DND-41 (cell line): Measurements from ENCODE around the gene PHLPP1.
A peak's percentile ranks its signal among the peaks of the same experiment; 100 is the strongest.
"Not testable (repeated sequence)": the region's sequence is repeated elsewhere in the genome, so short reads cannot be mapped to it uniquely, and the experiment has no call there.

ENCODE experiments used
- ATAC-seq: fragments of 200-7000 bp; cut with Tn5 transposase; 3 replicates; pipeline ENCODE4 v1.9.1; 2021; ENCODE audit warnings: low read depth; ENCODE audit not compliant: insufficient read depth
- DNase-seq: peaks from one replicate; pipeline ENCODE4 v3.0.0-alpha.2; 2020
- H2AFZ ChIP-seq: 2 replicates; pipeline ENCODE4 v1.6.0; 2012; ENCODE audit warnings: low read depth, low read length
- H3K27ac ChIP-seq: 2 replicates; pipeline ENCODE4 v1.5.1; 2012; ENCODE audit warnings: low read length, inconsistent platforms
- H3K27me3 ChIP-seq: fragments of 200-600 bp; sonication (generic); 2 replicates; pipeline ENCODE4 v1.6.0; 2012; ENCODE audit warnings: low read length, mild to moderate bottlenecking, inconsistent platforms; ENCODE audit not compliant: insufficient read depth, poor library complexity
- H3K36me3 ChIP-seq: 2 replicates; pipeline ENCODE4 v1.5.1; 2012; ENCODE audit warnings: low read length, inconsistent platforms; ENCODE audit not compliant: insufficient read depth
- H3K4me1 ChIP-seq: 2 replicates; pipeline ENCODE4 v1.5.1; 2012; ENCODE audit warnings: mild to moderate bottlenecking, low read length; ENCODE audit not compliant: insufficient read depth
- H3K4me2 ChIP-seq: 2 replicates; pipeline ENCODE4 v1.6.0; 2012; ENCODE audit warnings: mild to moderate bottlenecking, moderate library complexity, low read length, inconsistent platforms; ENCODE audit not compliant: insufficient read depth
- H3K4me3 ChIP-seq, 2 experiments: fragments of 200-600 bp in 1 of 2; shearing (Covaris generic) in 1 of 2; 2 replicates each; pipeline ENCODE4 v1.5.1; 2012 to 2016; ENCODE audit warnings: inconsistent platforms in 2 of 2, low read length in 2 of 2, mild to moderate bottlenecking in 2 of 2, low read depth in 1 of 2, moderate library complexity in 1 of 2
- H3K79me2 ChIP-seq: 2 replicates; pipeline ENCODE4 v1.6.0; 2012; ENCODE audit warnings: low read length, inconsistent platforms; ENCODE audit not compliant: insufficient read depth
- H3K9ac ChIP-seq: 2 replicates; pipeline ENCODE4 v1.6.0; 2012; ENCODE audit warnings: low read depth, mild to moderate bottlenecking, inconsistent platforms, low read length, moderate library complexity
- H3K9me3 ChIP-seq: 2 replicates; pipeline ENCODE4 v1.5.1; 2012; ENCODE audit warnings: low read length, moderate library complexity, mild to moderate bottlenecking, inconsistent platforms; ENCODE audit not compliant: insufficient read depth, severe bottlenecking
- H4K20me1 ChIP-seq: 2 replicates; pipeline ENCODE4 v1.6.0; 2012; ENCODE audit warnings: low read length; ENCODE audit not compliant: insufficient read depth
- CTCF ChIP-seq: IDR thresholded peaks from 2 replicates; pipeline ENCODE4 v1.5.1; 2012; ENCODE audit warnings: borderline replicate concordance, low read length, moderate library complexity, mild to moderate bottlenecking; ENCODE audit not compliant: poor library complexity, severe bottlenecking; ENCODE audit errors: extremely low read depth
- EZH2 ChIP-seq: IDR thresholded peaks from 3 replicates; pipeline ENCODE4 v1.6.1; 2012; ENCODE audit warnings: borderline replicate concordance, low read depth, mild to moderate bottlenecking, moderate library complexity, low read length, inconsistent platforms; ENCODE audit not compliant: severe bottlenecking

Gene PHLPP1

GRCh38 chr18:62799977-62800376, 84.6 kb downstream of the PHLPP1 start:
- Histone ChIP-seq H3K4me1 (no peaks in the 10 kb centered on the region), H3K9ac (no peak overlapping the region), H3K27me3 (no peaks in the 10 kb centered on the region), H3K9me3 (no peaks in the 10 kb centered on the region), H3K79me2 (no peaks in the 10 kb centered on the region), H3K36me3 (no peaks in the 10 kb centered on the region), H3K4me3 (no peak overlapping the region), H2AFZ (no peak overlapping the region), H4K20me1 (peaks cover 3% of the 10 kb centered on the region; the same call in 1 of the 2 replicates), H3K27ac (no peak overlapping the region), H3K4me2 (no peak overlapping the region)
- TF ChIP-seq EZH2 (no peak), CTCF (no peak)
- DNase-seq (no peak), ATAC-seq (no peak)

- H3K79me2 ChIP-seq = no peaks in the 10 kb centered on the region
- no peak overlapping the region for H2AFZ ChIP-seq
- ATAC-seq = no peak
- no peak overlapping the region for H3K4me3 ChIP-seq
- no peaks in the 10 kb centered on the region for H3K9me3 ChIP-seq
- H4K20me1 ChIP-seq = peaks cover 3% of the 10 kb centered on the region; the same call in 1 of the 2 replicates
- no peak overlapping the region for H3K9ac ChIP-seq
- no peaks in the 10 kb centered on the region for H3K4me1 ChIP-seq
- H3K27ac ChIP-seq = no peak overlapping the region
- H3K36me3 ChIP-seq = no peaks in the 10 kb centered on the region
- H3K4me2 ChIP-seq = no peak overlapping the region
- H3K27me3 ChIP-seq = no peaks in the 10 kb centered on the region
- DNase-seq = no peak
- TF ChIP-seq CTCF (peak; percentile 32), EZH2 (no peak)
Observed at GRCh38 chr18:62802523-62802922, 87.2 kb downstream of the PHLPP1 start.

DNA sequence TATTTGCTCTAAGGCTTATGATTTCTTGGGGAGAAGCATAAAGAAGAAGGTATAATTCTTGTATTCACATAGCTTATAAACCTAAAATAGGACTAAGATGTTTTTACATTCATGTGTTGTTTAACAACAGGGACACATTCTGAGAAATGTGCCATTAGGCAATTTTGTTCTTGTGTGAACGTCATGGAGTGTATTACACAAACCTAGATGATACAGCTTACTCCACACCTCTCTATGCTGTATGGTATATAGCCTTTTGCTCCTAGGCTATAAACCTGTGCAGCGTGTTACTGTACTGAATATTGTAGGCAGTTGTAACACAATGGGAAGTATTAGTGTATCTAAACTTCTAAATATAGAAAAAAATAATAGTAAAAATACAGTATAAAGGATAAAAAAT, 92.1 kb downstream of the PHLPP1 start:
- Histone ChIP-seq H3K27ac (no peak overlapping the region), H3K9me3 (no peaks in the 10 kb centered on the region), H3K4me2 (no peak overlapping the region), H3K27me3 (no peaks in the 10 kb centered on the region), H3K4me3 (no peak overlapping the region), H4K20me1 (no peaks in the 10 kb centered on the region; the same call in 1 of the 2 replicates), H3K79me2 (no peaks in the 10 kb centered on the region), H3K36me3 (no peaks in the 10 kb centered on the region), H3K4me1 (no peaks in the 10 kb centered on the region), H2AFZ (no peak overlapping the region), H3K9ac (no peak overlapping the region)
- ATAC-seq = no peak
- DNase-seq = no peak
- TF ChIP-seq CTCF (no peak), EZH2 (no peak)

- H3K27ac ChIP-seq = no peak overlapping the region
- no peak overlapping the region for H3K4me3 ChIP-seq
- no peaks in the 10 kb centered on the region for H3K27me3 ChIP-seq
- no peaks in the 10 kb centered on the region for H3K36me3 ChIP-seq
- no peak overlapping the region for H3K9ac ChIP-seq
- no peaks in the 10 kb centered on the region for H3K4me1 ChIP-seq
- TF ChIP-seq CTCF (no peak), EZH2 (no peak)
- DNase-seq = no peak
- no peaks in the 10 kb centered on the region; the same call in 1 of the 2 replicates for H4K20me1 ChIP-seq
- no peak overlapping the region for H3K4me2 ChIP-seq
- no peaks in the 10 kb centered on the region for H3K9me3 ChIP-seq
- ATAC-seq = no peak
- no peak overlapping the region for H2AFZ ChIP-seq
- no peaks in the 10 kb centered on the region for H3K79me2 ChIP-seq
Observed at GRCh38 chr18:62808123-62808522, 92.8 kb downstream of the PHLPP1 start.

DNA sequence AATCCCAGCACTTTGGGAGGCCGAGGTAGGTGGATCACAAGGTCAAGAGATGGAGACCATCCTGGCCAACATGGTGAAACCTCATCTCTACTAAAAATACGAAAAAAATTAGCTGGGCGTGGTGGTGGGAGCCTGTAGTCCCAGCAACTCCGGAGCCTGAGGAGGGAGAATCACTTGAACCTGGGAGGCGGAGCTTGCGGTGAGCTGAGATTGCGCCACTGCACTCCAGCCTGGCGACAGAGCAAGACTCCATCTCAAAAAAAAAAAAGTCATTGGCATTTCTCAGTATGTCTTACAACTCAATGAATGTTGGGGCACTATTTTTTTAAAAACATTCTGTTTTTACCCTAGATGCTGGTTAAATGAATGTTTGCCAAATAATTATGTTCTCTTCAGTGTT, 94.1 kb downstream of the PHLPP1 start:
- H3K27me3 ChIP-seq, H3K4me1 ChIP-seq, H2AFZ ChIP-seq, H3K36me3 ChIP-seq, H3K4me2 ChIP-seq, H4K20me1 ChIP-seq, H3K27ac ChIP-seq, DNase-seq, H3K9me3 ChIP-seq, ATAC-seq, H3K4me3 ChIP-seq, H3K79me2 ChIP-seq, H3K9ac ChIP-seq: not testable (repeated sequence)
